AG04449 (cell line): ENCODE measurements around the gene GPI.

Source experiments
- CTCF ChIA-PET: fragments of 350-600 bp; formaldehyde crosslinking; extraction: SDS; loops from one replicate; lab custom pipeline; 2021; ENCODE audit warnings: antibody characterized with exemption; lab: Yijun Ruan, JAX
- POLR2A ChIA-PET: fragments of 400-600, 350-600 bp; formaldehyde crosslinking; extraction: SDS; loops from one replicate; lab custom pipeline; 2020; ENCODE audit warnings: antibody characterized with exemption, inconsistent platforms; lab: Yijun Ruan, JAX
- DNase-seq: peaks from one replicate; pipeline ENCODE4 v3.0.0-alpha.2; 2010; ENCODE audit warnings: low read depth, low spot score
- H3K4me3 ChIP-seq: 2 replicates; pipeline ENCODE4 v1.5.1; 2011; ENCODE audit warnings: low read depth, mild to moderate bottlenecking, control low read depth, low read length
- CTCF ChIP-seq: IDR thresholded peaks from one replicate; pipeline ENCODE4 v1.5.1; 2011; ENCODE audit warnings: mild to moderate bottlenecking, moderate library complexity, low read length, control low read depth, inconsistent platforms; ENCODE audit not compliant: insufficient read depth; ENCODE audit errors: missing control alignments

Gene GPI

GRCh38 chr19:34404109-34404909, 39.3 kb downstream of the GPI start, which contains the start of gene PDCD2L:
Gene PDCD2L, plus strand, starts transcription at chr19:34404399. Its CDS starts 32 bp downstream, at chr19:34404431.
- POLR2A ChIA-PET, result no interaction called here
- peak; percentile 12 for DNase-seq
- TF ChIP-seq CTCF, result no peak
- peak within 1 kb of the TSS; percentile 97 for H3K4me3 ChIP-seq
- CTCF ChIA-PET, result interaction anchor here (0.9 kb wide), 1 partner anchor 9 kb away, joined by 3 read pairs; no protein-coding TSS in a partner anchor

- ChIA-PET CTCF (interaction anchor here (0.6 kb wide), 1 partner anchor 84 kb away, joined by 3 read pairs; no protein-coding TSS in a partner anchor), POLR2A (no interaction called here)
- DNase-seq, result no peak
- TF ChIP-seq CTCF, result no peak
- no peak overlapping the region for H3K4me3 ChIP-seq
These were observed 41.1 kb downstream of the GPI start for GRCh38 chr19:34405892-34406660.

GRCh38 chr19:34408411-34408810, 43.4 kb downstream of the GPI start:
- TF ChIP-seq CTCF, result no peak
- ChIA-PET POLR2A (interaction anchor here (0.6 kb wide), 1 partner anchor 9 kb away, joined by 3 read pairs; no protein-coding TSS in a partner anchor), CTCF (no interaction called here)

GRCh38 chr19:34409189-34410164, 44.5 kb downstream of the GPI start:
- no peak for DNase-seq
- H3K4me3 ChIP-seq, result no peak overlapping the region
- CTCF ChIA-PET, result no interaction called here
- TF ChIP-seq CTCF, result no peak
- POLR2A ChIA-PET, result no interaction called here

More at GRCh38 chr19:34408411-34408810, 43.4 kb downstream of the GPI start:
- H3K4me3 ChIP-seq, result no peak overlapping the region
- no peak for DNase-seq

GRCh38 chr19:34411216-34411615, 46.2 kb downstream of the GPI start:
- TF ChIP-seq CTCF, result no peak
- no peak for DNase-seq
- no peak overlapping the region for H3K4me3 ChIP-seq
- CTCF ChIA-PET, result interaction anchor here (0.7 to 1.2 kb wide), 3 partner anchors 9 to 86 kb away, joined by 3 to 4 read pairs (median 3); partner anchors contain the start of gene UBA2
- POLR2A ChIA-PET, result no interaction called here
